ENCODE measurements around the gene TTC23.

Gene TTC23

GRCh38 chr15:99138491-99138982 is 110.8 kb downstream of the TTC23 start:
- no peaks in the 10 kb centered on the region for H3K27me3 ChIP-seq (ENCODE audit: control insufficient read depth, insufficient read depth, low read length)
- H3K4me1 ChIP-seq (ENCODE audit: control insufficient read depth, insufficient read depth, low read length), result peaks cover 14% of the 10 kb centered on the region

GRCh38 chr15:99137877-99138276 is 111.5 kb downstream of the TTC23 start:
- Histone ChIP-seq H3K4me3 (ENCODE audit: low read length) (no peak overlapping the region), H3K36me3 (ENCODE audit: control insufficient read depth, insufficient read depth, low read length) (peaks cover 9% of the 10 kb centered on the region), H3K4me1 (ENCODE audit: control insufficient read depth, insufficient read depth, low read length) (peaks cover 12% of the 10 kb centered on the region), H3K9ac (ENCODE audit: low read length) (no peak overlapping the region), H3K27me3 (ENCODE audit: control insufficient read depth, insufficient read depth, low read length) (no peaks in the 10 kb centered on the region), H3K9me3 (ENCODE audit: control insufficient read depth, low read length) (no peaks in the 10 kb centered on the region)

More at GRCh38 chr15:99138491-99138982, 110.8 kb downstream of the TTC23 start:
- peaks cover 9% of the 10 kb centered on the region for H3K36me3 ChIP-seq (ENCODE audit: control insufficient read depth, insufficient read depth, low read length)
- H3K9ac ChIP-seq (ENCODE audit: low read length), result no peak overlapping the region
- H3K4me3 ChIP-seq (ENCODE audit: low read length), result no peak overlapping the region
- no peaks in the 10 kb centered on the region for H3K9me3 ChIP-seq (ENCODE audit: control insufficient read depth, low read length)

GRCh38 chr15:99137111-99137546 is 112.3 kb downstream of the TTC23 start:
- H3K27me3 ChIP-seq (ENCODE audit: control insufficient read depth, insufficient read depth, low read length), result no peaks in the 10 kb centered on the region
- peaks cover 9% of the 10 kb centered on the region for H3K36me3 ChIP-seq (ENCODE audit: control insufficient read depth, insufficient read depth, low read length)
- peaks cover 20% of the 10 kb centered on the region for H3K4me1 ChIP-seq (ENCODE audit: control insufficient read depth, insufficient read depth, low read length)
- no peak overlapping the region for H3K4me3 ChIP-seq (ENCODE audit: low read length)
- H3K9ac ChIP-seq (ENCODE audit: low read length), result no peak overlapping the region
- no peaks in the 10 kb centered on the region for H3K9me3 ChIP-seq (ENCODE audit: control insufficient read depth, low read length)

GRCh38 chr15:99135194-99135593 is 114.2 kb downstream of the TTC23 start:
- Histone ChIP-seq H3K4me3 (ENCODE audit: low read length) (no peak overlapping the region), H3K9me3 (ENCODE audit: control insufficient read depth, low read length) (no peaks in the 10 kb centered on the region), H3K27me3 (ENCODE audit: control insufficient read depth, insufficient read depth, low read length) (no peaks in the 10 kb centered on the region), H3K9ac (ENCODE audit: low read length) (no peak overlapping the region), H3K36me3 (ENCODE audit: control insufficient read depth, insufficient read depth, low read length) (peaks cover 9% of the 10 kb centered on the region), H3K4me1 (ENCODE audit: control insufficient read depth, insufficient read depth, low read length) (peaks cover 22% of the 10 kb centered on the region)

GRCh38 chr15:99134317-99134821 is 115.0 kb downstream of the TTC23 start:
- peaks cover 9% of the 10 kb centered on the region for H3K36me3 ChIP-seq (ENCODE audit: control insufficient read depth, insufficient read depth, low read length)
- H3K9ac ChIP-seq (ENCODE audit: low read length), result no peak overlapping the region
- no peaks in the 10 kb centered on the region for H3K9me3 ChIP-seq (ENCODE audit: control insufficient read depth, low read length)
- peaks cover 22% of the 10 kb centered on the region for H3K4me1 ChIP-seq (ENCODE audit: control insufficient read depth, insufficient read depth, low read length)
- no peaks in the 10 kb centered on the region for H3K27me3 ChIP-seq (ENCODE audit: control insufficient read depth, insufficient read depth, low read length)
- H3K4me3 ChIP-seq (ENCODE audit: low read length), result no peak overlapping the region

- no peaks in the 10 kb centered on the region for H3K27me3 ChIP-seq (ENCODE audit: control insufficient read depth, insufficient read depth, low read length)
- H3K4me3 ChIP-seq (ENCODE audit: low read length), result no peak overlapping the region
- peaks cover 9% of the 10 kb centered on the region for H3K36me3 ChIP-seq (ENCODE audit: control insufficient read depth, insufficient read depth, low read length)
- H3K9me3 ChIP-seq (ENCODE audit: control insufficient read depth, low read length), result no peaks in the 10 kb centered on the region
- H3K4me1 ChIP-seq (ENCODE audit: control insufficient read depth, insufficient read depth, low read length), result peaks cover 22% of the 10 kb centered on the region
- H3K9ac ChIP-seq (ENCODE audit: low read length), result no peak overlapping the region
Observed at GRCh38 chr15:99132634-99133287, 116.6 kb downstream of the TTC23 start.

GRCh38 chr15:99132122-99132521 is 117.3 kb downstream of the TTC23 start:
- no peaks in the 10 kb centered on the region for H3K27me3 ChIP-seq (ENCODE audit: control insufficient read depth, insufficient read depth, low read length)
- peaks cover 8% of the 10 kb centered on the region for H3K36me3 ChIP-seq (ENCODE audit: control insufficient read depth, insufficient read depth, low read length)
- no peak overlapping the region for H3K9ac ChIP-seq (ENCODE audit: low read length)
- H3K4me1 ChIP-seq (ENCODE audit: control insufficient read depth, insufficient read depth, low read length), result peaks cover 22% of the 10 kb centered on the region
- H3K4me3 ChIP-seq (ENCODE audit: low read length), result no peak overlapping the region
- H3K9me3 ChIP-seq (ENCODE audit: control insufficient read depth, low read length), result no peaks in the 10 kb centered on the region

- Histone ChIP-seq H3K9ac (ENCODE audit: low read length) (no peak overlapping the region), H3K36me3 (ENCODE audit: control insufficient read depth, insufficient read depth, low read length) (peaks cover 5% of the 10 kb centered on the region), H3K27me3 (ENCODE audit: control insufficient read depth, insufficient read depth, low read length) (no peaks in the 10 kb centered on the region), H3K9me3 (ENCODE audit: control insufficient read depth, low read length) (no peaks in the 10 kb centered on the region), H3K4me3 (ENCODE audit: low read length) (no peak overlapping the region), H3K4me1 (ENCODE audit: control insufficient read depth, insufficient read depth, low read length) (peaks cover 22% of the 10 kb centered on the region)
Observed at GRCh38 chr15:99131441-99132023, 117.8 kb downstream of the TTC23 start.

GRCh38 chr15:99130765-99131440 is 118.5 kb downstream of the TTC23 start:
- no peaks in the 10 kb centered on the region for H3K9me3 ChIP-seq (ENCODE audit: control insufficient read depth, low read length)
- H3K4me1 ChIP-seq (ENCODE audit: control insufficient read depth, insufficient read depth, low read length), result peaks cover 22% of the 10 kb centered on the region
- H3K36me3 ChIP-seq (ENCODE audit: control insufficient read depth, insufficient read depth, low read length), result peaks cover 5% of the 10 kb centered on the region
- no peaks in the 10 kb centered on the region for H3K27me3 ChIP-seq (ENCODE audit: control insufficient read depth, insufficient read depth, low read length)
- H3K9ac ChIP-seq (ENCODE audit: low read length), result no peak overlapping the region
- no peak overlapping the region for H3K4me3 ChIP-seq (ENCODE audit: low read length)

- Histone ChIP-seq H3K4me3 (ENCODE audit: low read length) (no peak overlapping the region), H3K4me1 (ENCODE audit: control insufficient read depth, insufficient read depth, low read length) (peaks cover 18% of the 10 kb centered on the region), H3K9ac (ENCODE audit: low read length) (no peak overlapping the region), H3K27me3 (ENCODE audit: control insufficient read depth, insufficient read depth, low read length) (no peaks in the 10 kb centered on the region), H3K36me3 (ENCODE audit: control insufficient read depth, insufficient read depth, low read length) (peaks cover 5% of the 10 kb centered on the region), H3K9me3 (ENCODE audit: control insufficient read depth, low read length) (no peaks in the 10 kb centered on the region)
Observed at GRCh38 chr15:99130314-99130713, 119.1 kb downstream of the TTC23 start.

- peaks cover 13% of the 10 kb centered on the region for H3K4me1 ChIP-seq (ENCODE audit: control insufficient read depth, insufficient read depth, low read length)
- H3K4me3 ChIP-seq (ENCODE audit: low read length), result no peak overlapping the region
- H3K36me3 ChIP-seq (ENCODE audit: control insufficient read depth, insufficient read depth, low read length), result peaks cover 1% of the 10 kb centered on the region
- no peak overlapping the region for H3K9ac ChIP-seq (ENCODE audit: low read length)
- H3K9me3 ChIP-seq (ENCODE audit: control insufficient read depth, low read length), result no peaks in the 10 kb centered on the region
- no peaks in the 10 kb centered on the region for H3K27me3 ChIP-seq (ENCODE audit: control insufficient read depth, insufficient read depth, low read length)
Observed at GRCh38 chr15:99129644-99130043, 119.7 kb downstream of the TTC23 start.

- peaks cover 22% of the 10 kb centered on the region for H3K4me1 ChIP-seq (ENCODE audit: control insufficient read depth, insufficient read depth, low read length)
- no peaks in the 10 kb centered on the region for H3K27me3 ChIP-seq (ENCODE audit: control insufficient read depth, insufficient read depth, low read length)
- H3K9ac ChIP-seq (ENCODE audit: low read length), result no peak overlapping the region
- H3K36me3 ChIP-seq (ENCODE audit: control insufficient read depth, insufficient read depth, low read length), result no peaks in the 10 kb centered on the region
- H3K9me3 ChIP-seq (ENCODE audit: control insufficient read depth, low read length), result no peaks in the 10 kb centered on the region
- H3K4me3 ChIP-seq (ENCODE audit: low read length), result no peak overlapping the region
Observed at GRCh38 chr15:99128411-99128810, 121.0 kb downstream of the TTC23 start.
